NT2/D1 (cell line): ENCODE measurements around the gene MIX23.
"Not testable (repeated sequence)": the region's sequence is repeated elsewhere in the genome, so short reads cannot be mapped to it uniquely, and the experiment has no call there.

ENCODE experiments used
- DNase-seq: peaks from one replicate; pipeline ENCODE4 v3.0.0-alpha.2; 2011; ENCODE audit warnings: low read depth, low spot score
- H3K27me3 ChIP-seq: 2 replicates; pipeline ENCODE4 v1.6.0; 2011; ENCODE audit warnings: mild to moderate bottlenecking; ENCODE audit not compliant: insufficient read length, insufficient read depth
- H3K36me3 ChIP-seq: 2 replicates; pipeline ENCODE4 v1.6.1; 2011; ENCODE audit warnings: mild to moderate bottlenecking, low read length, mixed read lengths; ENCODE audit not compliant: insufficient read depth, insufficient read length
- H3K4me1 ChIP-seq: 2 replicates; pipeline ENCODE4 v1.5.1; 2011; ENCODE audit not compliant: insufficient read depth, insufficient read length
- H3K4me3 ChIP-seq: 2 replicates; pipeline ENCODE4 v1.5.1; 2011; ENCODE audit warnings: low read depth; ENCODE audit not compliant: insufficient read length
- H3K9ac ChIP-seq: 2 replicates; pipeline ENCODE4 v1.6.0; 2011; ENCODE audit warnings: low read depth; ENCODE audit not compliant: insufficient read length
- H3K9me3 ChIP-seq: 2 replicates; pipeline ENCODE4 v1.5.1; 2011; ENCODE audit warnings: mild to moderate bottlenecking, low read length; ENCODE audit not compliant: insufficient read depth
- SUZ12 ChIP-seq: IDR thresholded peaks from 2 replicates; pipeline ENCODE4 v1.6.1; 2011; ENCODE audit not compliant: insufficient read length, insufficient read depth; ENCODE audit errors: extremely low read depth
- YY1 ChIP-seq: IDR thresholded peaks from 2 replicates; pipeline ENCODE4 v1.6.1; 2011; ENCODE audit not compliant: insufficient read length, insufficient read depth
- ZNF274 ChIP-seq: IDR thresholded peaks from 2 replicates; pipeline ENCODE4 v1.6.1; 2011; ENCODE audit warnings: mild to moderate bottlenecking, low read depth, low read length

Gene MIX23

DNA sequence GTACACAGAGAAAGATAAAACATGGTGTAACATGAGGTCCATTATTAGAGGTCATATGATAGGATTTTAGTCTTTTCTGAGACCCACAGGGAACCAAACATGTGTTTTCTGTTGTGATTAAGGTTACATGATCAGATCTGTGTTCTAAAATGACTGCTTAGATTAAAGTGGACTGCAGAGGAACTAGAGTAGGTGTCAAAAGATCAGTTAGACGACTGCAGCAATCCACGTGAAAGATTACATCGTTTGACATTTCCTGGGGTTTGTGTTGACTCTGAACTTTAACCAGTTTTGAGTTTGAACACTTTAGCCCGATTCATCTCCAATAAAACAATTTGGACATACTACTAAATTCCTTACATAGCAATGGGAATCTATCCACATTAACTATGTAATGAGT is 5.1 kb downstream of the MIX23 start:
- no peaks in the 10 kb centered on the region for H3K4me1 ChIP-seq
- no peak for DNase-seq
- TF ChIP-seq YY1 (no peak), SUZ12 (no peak), ZNF274 (no peak)
- H3K9me3 ChIP-seq: no peaks in the 10 kb centered on the region
- H3K4me3 ChIP-seq: no peak overlapping the region
- no peak overlapping the region for H3K9ac ChIP-seq
- no peaks in the 10 kb centered on the region for H3K27me3 ChIP-seq
- peaks cover 44% of the 10 kb centered on the region for H3K36me3 ChIP-seq

DNA sequence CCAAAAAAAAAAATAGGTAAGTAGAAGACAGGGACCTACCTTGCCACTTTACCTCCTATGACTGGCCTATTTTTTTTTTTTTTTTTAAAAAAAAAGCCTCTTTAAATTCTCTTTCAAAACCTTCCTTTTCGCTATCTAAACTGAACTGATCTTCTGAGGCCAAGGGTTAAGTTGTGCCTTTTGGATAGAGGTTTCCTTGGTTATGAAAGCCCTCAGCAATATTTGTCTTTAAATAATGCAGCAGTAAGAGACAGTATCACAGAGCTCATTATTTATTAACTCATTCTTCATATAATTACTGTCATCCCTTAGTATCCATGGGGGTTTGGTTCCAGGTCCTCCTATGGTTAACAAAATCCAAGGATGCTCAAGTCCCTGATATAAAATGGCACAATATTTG is 9.0 kb downstream of the MIX23 start:
- H3K27me3 ChIP-seq: no peaks in the 10 kb centered on the region
- peaks cover 62% of the 10 kb centered on the region for H3K36me3 ChIP-seq
- H3K4me3 ChIP-seq: no peak overlapping the region
- H3K9ac ChIP-seq: no peak overlapping the region
- no peak for DNase-seq
- H3K4me1 ChIP-seq: no peaks in the 10 kb centered on the region
- no peak for TF ChIP-seq YY1
- TF ChIP-seq SUZ12: no peak
- TF ChIP-seq ZNF274: no peak
- H3K9me3 ChIP-seq: no peaks in the 10 kb centered on the region

DNA sequence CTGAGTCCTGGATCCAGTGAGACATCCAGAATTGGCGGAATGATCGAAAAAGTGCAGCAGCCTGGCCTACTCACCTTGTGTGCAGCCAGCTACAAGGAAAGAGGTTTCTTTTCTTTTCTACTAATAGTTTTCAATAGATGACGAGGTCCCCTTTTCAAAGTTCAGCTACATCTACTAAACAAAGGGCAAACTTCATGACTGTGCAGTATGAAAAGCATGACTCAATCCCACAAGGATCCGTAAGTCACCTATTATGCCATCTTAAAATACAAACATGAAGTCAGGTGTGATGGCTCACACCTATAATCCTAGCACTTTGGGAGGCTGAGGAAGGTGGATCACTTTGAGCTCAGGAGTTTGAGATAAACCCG is 16.7 kb downstream of the MIX23 start:
- TF ChIP-seq ZNF274 (no peak), SUZ12 (no peak)
- H3K9me3 ChIP-seq: no peaks in the 10 kb centered on the region
- no peak overlapping the region for H3K9ac ChIP-seq
- H3K36me3 ChIP-seq: peaks cover 87% of the 10 kb centered on the region
- no peak overlapping the region for H3K4me3 ChIP-seq
- no peaks in the 10 kb centered on the region for H3K27me3 ChIP-seq
- DNase-seq: no peak
- no peaks in the 10 kb centered on the region for H3K4me1 ChIP-seq

DNA sequence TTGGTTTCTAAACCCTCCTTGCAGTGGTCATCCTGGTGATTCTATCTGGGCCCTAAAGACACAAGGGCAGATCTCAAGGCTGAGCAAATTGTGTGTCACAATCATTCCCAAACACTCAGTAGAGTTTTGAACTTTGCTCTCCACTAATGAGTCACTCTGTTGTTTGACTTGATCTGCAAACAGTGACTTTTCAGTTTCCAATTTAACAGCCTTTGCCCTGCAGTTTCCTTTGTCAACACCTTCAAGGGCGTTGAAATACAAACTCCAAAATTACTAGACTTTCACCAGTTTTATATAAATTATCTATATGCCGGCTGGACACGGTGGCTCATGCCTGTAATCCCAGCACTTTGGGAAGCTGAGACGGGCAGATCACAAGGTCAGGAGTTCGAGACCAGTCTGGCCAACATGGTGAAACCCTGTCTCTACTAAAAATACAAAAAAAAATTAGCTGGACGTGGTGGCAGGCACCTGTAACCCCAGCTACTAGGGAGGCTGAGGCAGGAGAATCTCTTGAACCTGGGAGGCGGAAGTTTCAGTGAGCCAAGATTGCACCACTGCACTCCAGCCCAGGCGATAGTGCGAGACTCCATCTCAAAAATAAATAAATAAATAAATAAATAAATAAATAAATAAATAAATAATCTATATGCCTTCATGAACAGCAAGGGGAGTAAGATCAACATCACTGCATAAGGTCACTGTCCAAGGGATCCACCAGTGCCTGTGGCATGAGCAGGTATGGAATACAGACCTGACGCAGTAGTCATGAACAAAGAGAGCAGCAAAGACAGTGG is 17.3 kb downstream of the MIX23 start:
- not testable (repeated sequence) for H3K9ac ChIP-seq, H3K9me3 ChIP-seq, DNase-seq, H3K4me1 ChIP-seq, H3K27me3 ChIP-seq, H3K4me3 ChIP-seq
- peaks cover 87% of the 10 kb centered on the region for H3K36me3 ChIP-seq

DNA sequence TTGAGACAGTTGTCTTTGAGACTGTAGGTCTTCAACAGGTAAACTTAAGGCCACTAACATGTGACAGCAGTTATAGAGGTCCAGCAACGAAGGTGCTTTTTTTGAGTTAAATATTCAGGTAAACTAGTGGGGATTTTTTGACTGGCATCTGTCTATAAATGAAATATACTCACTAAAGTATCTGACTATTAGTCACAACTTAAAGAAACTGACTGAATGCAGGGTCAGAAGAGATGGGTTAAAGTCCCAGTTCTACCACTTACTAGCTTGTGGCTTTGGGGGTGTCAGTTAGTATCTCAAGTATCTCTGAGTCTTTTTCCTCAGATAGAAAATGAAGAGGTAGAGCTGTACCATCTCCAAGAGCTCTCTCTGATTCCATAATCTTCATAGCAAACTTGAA is 18.0 kb downstream of the MIX23 start:
- no peaks in the 10 kb centered on the region for H3K4me1 ChIP-seq
- H3K9me3 ChIP-seq: no peaks in the 10 kb centered on the region
- TF ChIP-seq SUZ12: no peak
- no peak for TF ChIP-seq ZNF274
- TF ChIP-seq YY1: no peak
- no peak overlapping the region for H3K9ac ChIP-seq
- H3K4me3 ChIP-seq: no peak overlapping the region
- no peaks in the 10 kb centered on the region for H3K27me3 ChIP-seq
- DNase-seq: no peak
- H3K36me3 ChIP-seq: peaks cover 81% of the 10 kb centered on the region

DNA sequence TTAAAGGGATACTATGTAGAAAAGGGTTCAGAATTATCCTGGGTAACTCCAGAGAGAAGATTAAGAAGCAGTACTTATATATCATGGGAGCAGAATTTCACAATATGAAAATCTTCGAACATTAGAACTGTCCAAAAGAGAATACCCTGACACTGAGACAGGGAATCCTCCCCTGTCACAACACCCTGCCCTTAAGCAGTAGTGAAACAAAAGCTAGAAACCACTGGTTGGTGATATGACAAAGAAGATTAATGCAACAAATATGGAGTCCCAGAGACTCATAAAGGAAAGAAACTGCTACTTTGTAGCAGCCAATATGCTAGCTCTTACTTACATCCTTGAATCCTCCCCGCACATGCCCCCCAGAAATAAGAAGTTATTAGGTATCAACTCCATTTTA is 18.5 kb downstream of the MIX23 start:
- TF ChIP-seq SUZ12 (no peak), ZNF274 (no peak), YY1 (no peak)
- Histone ChIP-seq H3K36me3 (peaks cover 75% of the 10 kb centered on the region), H3K4me1 (no peaks in the 10 kb centered on the region), H3K4me3 (no peak overlapping the region), H3K27me3 (no peaks in the 10 kb centered on the region), H3K9ac (no peak overlapping the region), H3K9me3 (no peaks in the 10 kb centered on the region)
- DNase-seq: no peak

DNA sequence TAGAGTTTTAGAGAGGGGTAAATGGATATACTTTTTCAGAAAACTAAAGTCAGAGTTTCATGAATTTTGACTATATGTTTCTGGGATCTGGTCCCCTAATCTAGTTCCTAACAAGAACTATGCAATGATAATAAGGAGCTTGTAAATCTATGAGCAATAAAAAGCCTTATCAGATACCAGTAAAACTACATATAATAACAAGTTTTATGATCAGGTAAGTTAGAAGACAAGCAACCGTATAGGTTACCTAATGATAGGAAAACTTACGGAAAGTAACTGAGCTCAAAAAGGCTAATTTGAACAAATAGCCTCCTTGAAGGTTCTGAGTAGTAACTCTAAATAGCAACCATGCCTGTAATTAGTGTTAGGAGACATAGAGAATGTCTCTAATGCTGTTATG is 21.0 kb downstream of the MIX23 start:
- H3K4me3 ChIP-seq: no peak overlapping the region
- H3K27me3 ChIP-seq: no peaks in the 10 kb centered on the region
- H3K9ac ChIP-seq: no peak overlapping the region
- no peaks in the 10 kb centered on the region for H3K4me1 ChIP-seq
- no peaks in the 10 kb centered on the region for H3K9me3 ChIP-seq
- H3K36me3 ChIP-seq: peaks cover 70% of the 10 kb centered on the region
- DNase-seq: no peak
- TF ChIP-seq YY1 (no peak), SUZ12 (no peak), ZNF274 (no peak)

DNA sequence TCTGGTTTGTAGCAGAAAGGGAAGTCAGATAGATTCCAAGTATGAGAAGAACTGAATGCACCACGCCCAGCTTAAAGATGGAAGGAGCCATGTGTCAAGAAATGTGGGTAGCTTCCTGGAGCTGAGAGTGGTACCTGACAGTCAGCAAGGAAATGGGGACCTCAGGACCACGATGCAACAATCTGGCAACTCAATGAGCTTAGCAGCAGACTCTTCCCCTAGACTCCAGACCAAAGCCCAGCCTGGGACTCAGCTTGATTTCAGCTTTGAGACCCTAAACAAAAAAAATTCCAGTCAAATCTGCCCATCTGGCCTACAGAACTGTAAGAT is 24.4 kb downstream of the MIX23 start:
- H3K36me3 ChIP-seq: peaks cover 38% of the 10 kb centered on the region

More for the DNA sequence above, 24.4 kb downstream of the MIX23 start:
- no peak for DNase-seq
- Histone ChIP-seq H3K9ac (no peak overlapping the region), H3K27me3 (no peaks in the 10 kb centered on the region), H3K4me3 (no peak overlapping the region), H3K4me1 (no peaks in the 10 kb centered on the region), H3K9me3 (no peaks in the 10 kb centered on the region)
- TF ChIP-seq ZNF274 (no peak), SUZ12 (no peak), YY1 (no peak)
